MM.1S (cell line): ENCODE data around the gene SMPD3.

Experiments used
- EZH2 ChIP-seq: fragments of 300-600 bp; sonication (generic); optimal IDR thresholded peaks from 2 replicates; pipeline ENCODE3; 2017; ENCODE audit warnings: low read depth, mild to moderate bottlenecking, antibody characterized with exemption, low read length, mixed read lengths
- EZH2phosphoT487 ChIP-seq: fragments of 300-600 bp; sonication (generic); IDR thresholded peaks from 2 replicates; pipeline ENCODE4 v1.6.1; 2018; ENCODE audit warnings: antibody characterized with exemption, low read length
- TF ChIP-seq, protein P1 (sequence below): fragments of 300-600 bp; sonication (generic); IDR thresholded peaks from 2 replicates; pipeline ENCODE4 v1.5.1; 2016; ENCODE audit warnings: antibody characterized with exemption, low read length, mixed read lengths

DNA sequence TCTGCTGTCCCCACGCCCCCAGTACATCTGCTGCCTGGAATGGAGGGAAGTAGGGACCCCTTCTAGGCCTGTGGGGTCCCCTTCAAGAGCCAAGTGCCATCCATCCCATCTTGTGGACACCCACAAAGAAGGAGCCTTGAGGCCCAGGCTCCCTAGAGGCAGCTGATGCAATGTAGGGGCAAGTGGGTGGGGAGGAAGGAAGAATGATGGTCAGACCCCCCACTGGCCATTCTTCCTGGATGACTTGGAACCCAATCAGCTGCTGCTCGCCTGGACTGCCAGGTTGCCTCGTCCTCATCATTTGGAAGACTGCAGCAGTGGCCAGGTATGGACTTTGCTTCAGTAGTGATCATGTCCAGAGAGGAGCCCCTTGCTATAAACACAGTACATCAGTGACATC is 48.9 kb downstream of the SMPD3 start:
- TF ChIP-seq, protein P1, sequence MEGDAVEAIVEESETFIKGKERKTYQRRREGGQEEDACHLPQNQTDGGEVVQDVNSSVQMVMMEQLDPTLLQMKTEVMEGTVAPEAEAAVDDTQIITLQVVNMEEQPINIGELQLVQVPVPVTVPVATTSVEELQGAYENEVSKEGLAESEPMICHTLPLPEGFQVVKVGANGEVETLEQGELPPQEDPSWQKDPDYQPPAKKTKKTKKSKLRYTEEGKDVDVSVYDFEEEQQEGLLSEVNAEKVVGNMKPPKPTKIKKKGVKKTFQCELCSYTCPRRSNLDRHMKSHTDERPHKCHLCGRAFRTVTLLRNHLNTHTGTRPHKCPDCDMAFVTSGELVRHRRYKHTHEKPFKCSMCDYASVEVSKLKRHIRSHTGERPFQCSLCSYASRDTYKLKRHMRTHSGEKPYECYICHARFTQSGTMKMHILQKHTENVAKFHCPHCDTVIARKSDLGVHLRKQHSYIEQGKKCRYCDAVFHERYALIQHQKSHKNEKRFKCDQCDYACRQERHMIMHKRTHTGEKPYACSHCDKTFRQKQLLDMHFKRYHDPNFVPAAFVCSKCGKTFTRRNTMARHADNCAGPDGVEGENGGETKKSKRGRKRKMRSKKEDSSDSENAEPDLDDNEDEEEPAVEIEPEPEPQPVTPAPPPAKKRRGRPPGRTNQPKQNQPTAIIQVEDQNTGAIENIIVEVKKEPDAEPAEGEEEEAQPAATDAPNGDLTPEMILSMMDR = no peak
- TF ChIP-seq EZH2 = no peak
- TF ChIP-seq EZH2phosphoT487 = no peak
